GM21825 (cell line): Measurements from ENCODE around the gene HOXA9.

Experiments used
- ATAC-seq: cut with Tn5 transposase; IDR thresholded peaks from one replicate; pipeline ENCODE4 v1.9.1; 2021; ENCODE audit warnings: mild to moderate bottlenecking, moderate library complexity; ENCODE audit not compliant: unreplicated experiment

The HOXA9 gene

DNA sequence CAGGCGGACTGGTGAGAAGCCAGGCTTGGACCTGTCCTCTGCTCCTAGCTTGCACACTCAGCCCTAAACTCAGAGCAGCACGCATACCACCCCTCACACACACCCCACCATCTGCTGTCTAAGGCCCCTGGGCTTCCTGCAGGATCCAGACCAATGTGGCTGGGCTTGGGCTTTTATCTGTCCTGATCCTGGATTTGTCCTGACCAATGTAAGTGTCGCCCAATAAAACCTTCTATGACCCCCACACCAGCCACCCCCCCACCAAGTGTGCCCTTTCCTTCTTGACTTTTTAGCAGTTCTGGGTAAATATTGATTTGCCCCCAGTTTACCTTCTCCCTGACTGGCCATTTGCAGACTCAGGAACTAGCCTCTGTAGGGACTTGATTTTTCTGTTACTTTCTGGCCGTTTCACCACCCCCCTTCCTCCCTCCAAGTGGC lies 36.3 kb upstream of the HOXA9 start:
- no peak for ATAC-seq

GRCh38 chr7:27200761-27201579 lies 35.6 kb upstream of the HOXA9 start:
- ATAC-seq, result no peak

DNA sequence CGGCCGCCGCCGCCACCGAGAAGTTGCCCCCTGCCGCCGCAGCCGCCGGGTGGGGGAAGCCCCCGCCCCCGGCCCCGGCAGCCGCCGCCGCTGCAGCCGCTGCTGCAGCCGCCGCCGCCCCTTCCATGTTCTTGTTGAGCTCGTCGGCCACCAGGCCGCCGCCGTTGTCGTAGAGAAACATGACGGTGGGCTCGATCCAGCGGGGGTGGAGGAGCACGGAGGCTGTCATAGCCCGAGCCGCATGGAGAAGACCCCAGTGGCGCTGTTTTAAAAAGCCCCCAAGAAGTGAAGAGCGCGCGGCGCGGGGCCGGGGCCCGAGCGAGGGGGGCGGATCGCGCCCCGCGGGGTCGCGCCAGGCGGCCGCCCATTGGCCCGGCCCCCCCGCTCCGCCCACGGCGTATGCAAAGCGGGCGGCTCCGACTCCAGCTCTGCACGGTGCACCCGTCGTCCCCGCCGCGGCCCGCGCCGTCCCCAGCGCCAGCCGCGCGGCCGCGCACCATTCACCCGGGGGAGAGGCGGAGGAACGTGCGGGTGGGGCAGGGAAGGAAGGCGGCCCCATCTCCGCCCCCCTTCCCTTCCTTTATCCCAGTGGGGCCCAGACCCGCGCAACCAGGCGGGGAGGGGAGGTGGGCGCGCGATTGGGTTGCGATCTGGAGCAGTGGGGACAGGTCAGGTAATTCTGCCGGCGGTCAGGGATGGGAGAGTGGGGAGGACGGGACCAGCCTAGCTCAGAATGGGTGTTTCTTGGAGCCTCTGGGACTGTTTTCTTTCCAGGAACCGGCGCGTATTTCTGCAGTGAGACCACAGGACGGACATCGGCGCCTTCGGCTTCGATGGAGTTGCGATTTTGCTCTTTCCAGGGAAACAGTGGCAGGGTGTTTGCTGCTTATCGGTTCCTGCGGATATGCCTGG lies 34.8 kb upstream of the HOXA9 start, which contains the start of gene HOXA13:
Gene HOXA13 (minus strand): TSS at position 243 of the 912 bp plus-strand sequence. CDS start 14 bp downstream, at position 229.
- ATAC-seq, result no peak

DNA sequence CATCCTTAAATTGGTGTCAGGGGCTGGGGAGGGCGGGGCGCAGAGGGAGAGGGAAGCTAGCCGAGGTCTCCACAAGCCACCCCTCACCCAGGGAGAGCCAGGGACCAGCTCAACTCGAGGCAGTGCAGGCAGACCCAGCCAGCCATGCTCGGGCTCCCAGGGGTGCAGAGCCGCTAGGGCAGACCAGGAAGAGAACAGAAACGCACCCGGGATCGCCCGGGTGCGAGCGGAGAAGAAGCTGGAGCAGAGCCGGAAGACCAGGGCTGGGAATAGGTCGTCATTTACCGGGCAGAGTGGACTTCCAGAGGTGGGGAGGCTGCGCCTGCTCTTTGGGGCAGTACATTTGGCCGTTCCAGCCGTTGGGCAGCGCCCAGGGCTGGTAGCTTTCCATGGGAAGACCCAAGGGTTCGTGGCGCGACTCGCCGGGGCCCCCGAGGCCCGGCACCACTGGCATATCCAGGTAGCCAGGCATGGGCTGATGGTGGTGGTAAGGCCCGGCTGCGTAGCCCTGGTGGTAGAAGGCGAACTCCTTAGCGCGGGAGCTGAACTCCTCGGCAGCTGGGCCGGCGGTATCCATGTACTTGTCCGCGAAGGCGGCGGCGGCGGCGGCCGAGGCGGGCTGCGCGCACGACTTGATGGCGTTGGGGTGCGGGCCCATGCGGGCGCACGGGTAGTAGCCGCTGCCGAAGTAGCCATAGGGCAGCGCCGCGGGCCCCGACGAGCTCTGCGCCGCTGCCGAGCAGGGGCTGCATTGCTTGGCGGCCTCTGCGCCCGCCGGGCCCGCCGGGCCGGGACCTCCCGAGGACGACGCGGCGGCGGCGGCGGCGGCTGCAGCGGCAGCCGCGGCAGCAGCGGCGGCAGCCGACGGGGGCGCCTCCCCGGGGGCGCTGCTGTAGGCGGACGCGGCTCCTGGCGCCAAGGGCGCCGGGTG lies 33.8 kb upstream of the HOXA9 start:
- ATAC-seq, result no peak

GRCh38 chr7:27198138-27198841 lies 33.0 kb upstream of the HOXA9 start:
- no peak for ATAC-seq

DNA sequence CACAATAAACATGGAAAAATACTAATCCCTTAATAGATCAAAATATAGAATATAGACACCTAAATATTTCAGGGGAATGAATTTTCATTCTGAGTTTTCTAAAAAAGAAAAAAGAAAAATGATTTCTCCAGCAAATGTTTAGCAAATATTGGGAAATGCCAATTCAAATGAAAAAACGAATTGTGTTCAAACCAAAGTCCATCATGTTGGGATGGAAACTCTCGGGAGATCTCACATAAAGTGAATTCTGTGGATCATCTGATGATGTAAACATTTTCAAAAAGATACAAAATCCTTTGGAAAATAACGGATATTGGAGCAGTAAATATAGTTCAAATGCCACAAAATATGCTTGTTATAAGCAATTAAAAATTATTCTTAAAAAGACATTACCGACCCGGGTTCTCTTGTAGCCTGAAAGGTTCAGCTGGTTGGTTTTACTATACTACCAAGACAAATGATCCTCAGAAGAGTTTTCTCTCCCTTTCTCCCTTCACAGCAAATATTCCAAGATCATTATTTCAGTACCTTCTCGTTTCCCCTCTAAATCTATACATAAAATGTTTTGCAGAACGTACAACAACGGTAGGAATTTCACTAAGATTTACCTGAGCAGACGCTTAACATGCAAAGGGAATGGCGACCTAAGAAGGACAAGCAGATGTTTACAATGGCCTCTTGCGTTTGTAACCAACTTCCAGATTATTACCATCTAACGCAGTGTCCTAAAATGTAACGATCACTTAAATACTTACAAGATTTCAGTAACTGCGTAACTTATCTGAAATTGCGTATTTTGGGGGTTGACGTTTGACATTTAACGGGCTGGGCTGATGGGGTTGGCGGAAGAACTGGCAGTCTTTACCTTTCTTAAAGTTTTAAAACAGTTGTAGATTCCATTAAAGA lies 32.1 kb upstream of the HOXA9 start:
- ATAC-seq, result no peak

DNA sequence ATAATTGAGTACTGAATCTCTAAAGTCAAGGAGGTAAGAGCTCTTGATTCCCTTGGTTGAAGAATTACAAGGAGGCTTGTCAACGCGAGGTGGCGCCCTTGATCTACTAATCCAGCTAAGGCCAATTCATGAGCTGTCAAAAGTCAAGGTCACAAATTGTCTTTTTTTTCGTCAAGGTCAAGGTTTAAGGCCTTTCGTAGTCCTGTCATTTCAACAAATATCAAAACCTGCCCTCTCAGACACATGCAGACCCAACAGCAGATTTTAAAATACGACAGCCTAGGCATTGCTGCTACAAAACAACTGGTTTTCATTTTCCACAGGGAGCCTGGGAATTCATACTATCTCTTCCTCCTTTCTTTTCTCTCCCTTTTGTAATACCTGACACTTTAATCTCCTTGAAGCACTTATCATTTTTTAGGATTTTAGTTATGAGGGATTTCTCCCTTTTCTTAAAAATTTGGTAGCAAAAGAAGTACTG lies 31.0 kb upstream of the HOXA9 start:
- ATAC-seq, result no peak

DNA sequence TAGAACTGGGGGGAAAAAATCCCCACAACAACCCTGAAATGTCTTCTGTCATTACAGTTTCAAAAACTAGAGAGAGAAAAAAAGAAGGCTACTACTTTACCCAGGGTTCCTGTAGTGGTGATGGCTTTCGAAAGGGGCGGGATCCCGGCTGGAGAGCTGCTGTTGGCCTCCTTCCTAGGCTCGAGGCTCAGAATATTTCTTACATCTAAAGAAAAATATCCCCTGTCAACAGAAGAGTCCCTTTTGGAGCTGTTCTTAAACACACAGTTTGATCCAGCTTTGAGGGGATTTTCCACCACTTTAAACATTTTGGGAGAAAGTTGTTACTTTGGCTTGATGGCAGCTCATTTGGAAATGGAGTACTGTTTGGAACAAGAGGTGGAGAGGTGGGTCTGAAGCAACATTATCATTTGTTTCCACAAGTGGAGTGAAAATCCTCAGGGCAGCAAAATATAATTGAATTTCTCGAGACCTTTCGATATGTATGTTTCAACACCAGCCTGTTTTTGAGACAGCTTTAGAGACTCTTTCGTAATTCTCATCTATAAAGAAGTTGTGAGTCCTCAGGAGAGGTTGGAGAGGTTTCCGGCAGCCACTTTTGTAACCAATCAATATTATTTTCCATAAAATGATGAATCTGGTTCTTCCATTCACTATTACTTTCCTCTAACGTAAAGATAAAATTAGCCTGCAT lies 29.5 kb upstream of the HOXA9 start:
- ATAC-seq, result no peak

DNA sequence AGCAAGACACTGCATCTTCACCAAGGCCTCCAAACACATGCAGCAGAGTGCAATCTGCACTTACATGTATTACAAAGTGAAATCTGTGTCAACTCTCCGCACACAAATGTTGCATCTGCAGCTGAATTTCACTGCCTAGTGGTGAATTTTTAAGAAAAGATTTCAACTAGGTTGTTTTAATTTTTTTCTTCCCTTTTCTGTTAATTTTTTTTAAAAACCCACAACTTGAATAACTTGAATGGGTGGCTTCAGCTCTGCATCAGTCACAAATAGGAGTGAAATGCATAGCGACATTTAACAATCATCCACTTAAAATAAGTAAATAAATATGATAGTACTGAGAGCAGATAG lies 28.6 kb upstream of the HOXA9 start:
- no peak for ATAC-seq

DNA sequence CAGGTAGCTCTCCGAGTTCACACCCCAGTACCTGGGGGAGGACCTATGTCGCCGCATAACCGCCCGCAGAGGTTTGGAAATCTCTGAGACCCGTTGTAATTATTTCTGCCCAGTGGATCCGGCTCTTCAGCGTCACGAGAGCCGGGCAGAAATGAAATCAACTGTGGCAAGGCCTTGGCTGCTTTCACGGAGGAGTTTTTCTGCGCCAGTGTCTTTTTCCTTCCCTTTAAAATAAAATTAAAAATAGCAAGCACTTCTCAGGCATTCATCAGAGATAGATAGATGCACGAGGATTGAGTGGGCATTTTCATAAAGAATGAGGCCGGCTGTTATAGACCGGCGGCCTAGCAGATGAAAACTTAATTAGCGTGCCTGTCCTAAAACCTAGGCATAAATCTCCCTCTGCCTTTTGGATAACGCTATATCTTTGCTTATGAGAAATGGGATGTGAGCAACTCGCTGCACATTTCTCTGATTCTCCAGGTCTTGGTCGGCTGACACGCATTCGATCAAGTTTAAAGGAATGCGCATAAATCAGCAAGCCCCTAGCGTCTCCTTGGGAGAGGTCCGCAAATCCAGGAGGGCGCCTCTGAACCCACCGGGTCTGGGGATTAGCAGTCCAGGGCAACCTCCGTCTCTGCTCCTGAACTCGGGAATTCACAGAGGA lies 28.1 kb upstream of the HOXA9 start:
- no peak for ATAC-seq

DNA sequence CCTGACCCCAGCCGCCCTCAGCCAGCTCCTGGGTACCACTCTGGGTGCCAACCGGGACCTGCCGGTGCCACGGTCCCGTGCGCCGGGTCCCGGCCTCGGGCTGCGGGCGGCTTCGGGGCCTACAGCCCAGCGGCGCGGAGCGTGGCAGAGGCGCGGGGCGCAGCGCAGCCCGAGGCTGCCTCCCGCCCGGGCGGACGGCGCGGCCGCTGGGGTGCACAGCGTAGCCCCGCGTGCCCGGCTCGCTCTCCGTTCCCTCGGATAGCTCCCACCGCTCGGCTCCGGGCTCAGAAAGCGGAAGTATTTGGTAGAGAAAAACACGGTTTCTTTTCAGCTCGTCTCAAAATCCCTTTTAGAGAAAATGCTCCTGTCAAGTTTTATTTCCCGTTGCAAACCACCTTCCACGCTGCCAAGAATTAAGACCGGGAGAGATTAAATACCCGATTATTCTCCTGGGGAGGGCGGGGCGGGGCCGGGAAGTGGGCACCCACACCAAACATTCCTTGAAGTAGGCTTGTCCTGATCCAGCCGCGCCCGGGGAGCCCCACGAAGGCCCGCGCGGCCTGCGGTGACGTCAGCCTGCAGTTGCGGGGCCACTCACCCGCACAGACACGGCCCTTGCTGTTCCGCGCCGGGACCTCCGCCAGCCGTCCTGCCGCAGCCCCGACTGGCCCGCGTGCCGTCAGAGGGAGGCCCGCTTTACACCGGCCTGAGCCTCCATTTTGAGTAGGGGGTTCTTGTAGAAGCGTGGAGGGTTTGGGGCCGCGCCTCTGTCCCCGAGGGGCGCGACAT lies 27.4 kb upstream of the HOXA9 start:
- ATAC-seq, result no peak

- no peak for ATAC-seq
These were observed 26.7 kb upstream of the HOXA9 start for GRCh38 chr7:27191833-27192545.

- ATAC-seq, result no peak
These were observed 25.9 kb upstream of the HOXA9 start for GRCh38 chr7:27191161-27191731.

GRCh38 chr7:27189997-27190748 lies 24.8 kb upstream of the HOXA9 start:
- no peak for ATAC-seq

- ATAC-seq, result no peak
These were observed 24.1 kb upstream of the HOXA9 start for GRCh38 chr7:27189295-27189996.
